AG09309 (cell line): ENCODE results near the gene SLC25A36.

ENCODE experiments used
- DNase-seq: peaks from one replicate; pipeline ENCODE4 v3.0.0-alpha.2; 2010; ENCODE audit warnings: low read depth
- H3K4me3 ChIP-seq: 2 replicates; pipeline ENCODE4 v1.5.1; 2011; ENCODE audit warnings: mild to moderate bottlenecking, low read depth, low read length, moderate library complexity; ENCODE audit not compliant: control insufficient read depth
- TF ChIP-seq, protein P1 (sequence below): IDR thresholded peaks from 2 replicates; pipeline ENCODE4 v1.5.1; 2011; ENCODE audit warnings: mild to moderate bottlenecking, low read depth, low read length, inconsistent platforms; ENCODE audit not compliant: insufficient read depth, control insufficient read depth; ENCODE audit errors: missing control alignments

Gene SLC25A36, protein sequence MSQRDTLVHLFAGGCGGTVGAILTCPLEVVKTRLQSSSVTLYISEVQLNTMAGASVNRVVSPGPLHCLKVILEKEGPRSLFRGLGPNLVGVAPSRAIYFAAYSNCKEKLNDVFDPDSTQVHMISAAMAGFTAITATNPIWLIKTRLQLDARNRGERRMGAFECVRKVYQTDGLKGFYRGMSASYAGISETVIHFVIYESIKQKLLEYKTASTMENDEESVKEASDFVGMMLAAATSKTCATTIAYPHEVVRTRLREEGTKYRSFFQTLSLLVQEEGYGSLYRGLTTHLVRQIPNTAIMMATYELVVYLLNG

DNA sequence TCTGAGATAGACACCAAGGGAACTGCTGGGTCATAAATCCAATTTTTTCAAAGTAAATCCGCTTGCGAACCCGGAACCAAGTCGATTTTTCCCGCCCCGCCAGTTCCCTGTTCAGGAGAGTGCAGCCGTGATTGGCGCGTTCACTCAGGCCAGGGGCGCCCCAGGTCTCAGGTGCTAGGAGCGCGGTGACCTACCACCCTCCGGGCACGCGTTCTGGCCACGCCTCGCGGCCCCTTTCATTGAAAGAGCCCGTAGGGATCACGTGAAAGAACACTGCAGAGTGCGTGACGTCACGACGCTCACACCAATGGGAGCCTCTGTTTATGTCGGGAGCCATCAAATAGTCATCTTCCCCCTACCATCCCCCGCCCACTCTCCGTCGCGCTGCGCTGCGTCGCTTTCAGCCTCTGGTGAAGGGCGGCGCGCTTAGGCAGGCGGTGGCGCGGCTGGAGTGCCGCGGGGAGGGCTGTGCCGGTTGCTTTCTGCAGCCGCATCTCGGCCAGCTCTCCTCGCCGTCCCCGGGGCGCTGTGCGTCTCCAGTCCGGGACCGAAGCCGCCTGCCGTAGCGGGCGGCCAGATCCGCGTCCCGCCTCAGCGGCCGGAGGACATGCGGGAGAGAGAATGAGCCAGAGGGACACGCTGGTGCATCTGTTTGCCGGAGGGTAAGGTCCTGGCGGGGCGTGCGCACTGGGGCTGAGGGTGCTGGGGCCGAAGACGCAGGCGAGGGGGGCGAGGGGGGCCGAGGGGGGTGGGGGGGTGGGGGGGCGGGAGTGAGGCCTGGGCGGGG lies at the start of gene SLC25A36:
Gene SLC25A36, plus strand, starts transcription at position 403 of the 787 bp plus-strand sequence. Its CDS starts 219 bp downstream, at position 622.
- TF ChIP-seq, protein P1, sequence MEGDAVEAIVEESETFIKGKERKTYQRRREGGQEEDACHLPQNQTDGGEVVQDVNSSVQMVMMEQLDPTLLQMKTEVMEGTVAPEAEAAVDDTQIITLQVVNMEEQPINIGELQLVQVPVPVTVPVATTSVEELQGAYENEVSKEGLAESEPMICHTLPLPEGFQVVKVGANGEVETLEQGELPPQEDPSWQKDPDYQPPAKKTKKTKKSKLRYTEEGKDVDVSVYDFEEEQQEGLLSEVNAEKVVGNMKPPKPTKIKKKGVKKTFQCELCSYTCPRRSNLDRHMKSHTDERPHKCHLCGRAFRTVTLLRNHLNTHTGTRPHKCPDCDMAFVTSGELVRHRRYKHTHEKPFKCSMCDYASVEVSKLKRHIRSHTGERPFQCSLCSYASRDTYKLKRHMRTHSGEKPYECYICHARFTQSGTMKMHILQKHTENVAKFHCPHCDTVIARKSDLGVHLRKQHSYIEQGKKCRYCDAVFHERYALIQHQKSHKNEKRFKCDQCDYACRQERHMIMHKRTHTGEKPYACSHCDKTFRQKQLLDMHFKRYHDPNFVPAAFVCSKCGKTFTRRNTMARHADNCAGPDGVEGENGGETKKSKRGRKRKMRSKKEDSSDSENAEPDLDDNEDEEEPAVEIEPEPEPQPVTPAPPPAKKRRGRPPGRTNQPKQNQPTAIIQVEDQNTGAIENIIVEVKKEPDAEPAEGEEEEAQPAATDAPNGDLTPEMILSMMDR, result no peak
- DNase-seq, result peak; percentile 82
- peak within 1 kb of the TSS; percentile 96 for H3K4me3 ChIP-seq

DNA sequence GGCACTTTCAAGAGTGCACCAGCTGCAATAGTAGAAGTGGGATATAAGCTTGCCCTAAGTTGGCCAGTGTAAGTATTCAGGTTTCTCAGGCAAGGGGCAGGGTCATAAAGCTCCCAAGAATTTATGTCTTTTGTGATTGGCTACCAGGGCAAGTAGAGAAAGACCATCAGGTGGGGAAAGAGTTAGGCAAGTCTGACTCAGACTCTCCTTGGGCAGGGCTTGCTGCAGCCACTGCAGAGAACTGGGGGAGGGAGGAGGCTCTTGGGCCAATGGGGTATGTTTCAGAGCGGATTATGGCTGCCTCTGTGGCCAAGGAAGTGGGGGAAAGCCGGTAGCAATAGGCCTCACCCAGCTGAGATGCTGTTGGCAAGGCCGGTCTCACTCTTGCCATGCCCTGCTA lies 44.6 kb upstream of the SLC25A36 start:
- TF ChIP-seq, protein P1, result no peak
- H3K4me3 ChIP-seq, result no peak overlapping the region
- DNase-seq, result no peak

DNA sequence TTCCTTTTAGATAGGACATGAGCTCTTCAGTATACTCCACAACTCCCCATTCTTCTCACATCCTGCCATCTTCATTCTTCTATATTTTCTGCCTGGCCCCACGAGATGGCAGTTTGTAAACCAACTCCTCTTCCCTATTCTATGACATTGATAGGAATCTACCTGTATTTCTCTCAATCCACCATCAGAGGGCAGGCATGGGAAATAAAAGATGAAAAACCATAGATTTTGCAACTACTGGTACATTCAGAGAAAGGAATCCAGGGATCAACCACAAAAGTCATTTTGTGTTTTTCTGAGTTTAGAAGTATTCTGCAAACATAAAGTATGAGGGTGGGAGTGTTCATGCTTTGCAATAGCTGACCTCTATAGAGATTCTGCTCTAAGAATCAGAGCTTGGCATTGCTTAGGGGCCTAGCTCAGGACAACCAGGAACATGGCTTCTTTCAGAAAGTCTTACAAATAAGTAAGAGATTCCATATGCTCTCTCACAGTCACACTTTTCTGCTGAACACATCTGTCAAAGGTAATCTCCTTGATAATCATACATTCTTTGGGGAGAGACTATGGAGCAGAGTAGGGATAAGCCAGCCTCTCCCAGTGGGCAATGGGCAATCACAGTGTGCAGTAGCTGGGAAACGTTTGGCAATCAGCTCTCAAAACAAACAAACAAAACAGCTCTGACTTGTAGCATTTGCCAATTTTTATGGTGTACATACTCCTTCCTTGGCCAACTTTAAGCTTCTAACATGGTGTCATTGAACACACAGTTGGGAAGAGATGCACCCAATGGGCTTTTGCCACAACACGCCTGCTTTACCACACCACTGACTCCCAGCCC lies 43.1 kb upstream of the SLC25A36 start:
- DNase-seq, result peak; percentile 78
- TF ChIP-seq, protein P1, result peak; percentile 63
- H3K4me3 ChIP-seq, result no peak overlapping the region

DNA sequence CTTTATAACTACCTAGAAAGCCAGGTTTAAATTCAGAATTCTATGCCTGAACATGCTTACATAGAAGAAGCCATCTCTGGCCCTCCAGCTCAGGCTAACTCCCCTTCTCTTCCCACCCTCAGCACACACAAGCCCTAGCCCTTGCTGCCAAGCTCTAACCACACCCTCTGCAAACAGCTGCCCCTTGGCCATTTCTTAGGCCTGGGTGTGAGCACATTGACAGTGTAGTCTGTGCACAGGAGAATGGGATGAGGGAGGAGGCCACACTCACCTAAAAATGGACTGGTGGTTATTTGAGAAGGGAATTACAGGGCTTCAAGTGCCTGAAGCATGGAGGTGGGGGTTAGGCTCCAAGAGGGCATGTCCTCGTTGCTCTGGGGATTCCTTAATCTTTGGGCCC lies 42.3 kb upstream of the SLC25A36 start:
- no peak overlapping the region for H3K4me3 ChIP-seq
- DNase-seq, result no peak
- TF ChIP-seq, protein P1, result no peak

DNA sequence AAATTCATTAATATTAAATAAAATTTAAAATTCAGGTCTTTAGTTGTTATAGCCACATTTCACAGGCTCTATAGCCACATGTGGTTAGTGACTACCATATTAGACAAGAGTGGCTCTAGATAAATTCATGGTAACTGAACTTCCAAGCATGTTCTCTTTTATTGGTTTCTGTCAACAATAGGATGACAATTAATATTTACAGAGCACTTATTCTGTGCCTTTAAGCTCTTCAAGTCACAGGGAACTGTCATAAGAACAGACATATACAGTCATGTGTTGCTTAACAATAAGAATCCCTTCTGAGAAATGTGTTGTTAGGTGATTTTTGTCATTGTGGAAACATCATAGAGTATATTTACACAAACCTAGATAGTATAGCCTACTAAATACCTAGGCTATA lies 38.8 kb upstream of the SLC25A36 start:
- DNase-seq, result no peak
- no peak overlapping the region for H3K4me3 ChIP-seq
- TF ChIP-seq, protein P1, result no peak

DNA sequence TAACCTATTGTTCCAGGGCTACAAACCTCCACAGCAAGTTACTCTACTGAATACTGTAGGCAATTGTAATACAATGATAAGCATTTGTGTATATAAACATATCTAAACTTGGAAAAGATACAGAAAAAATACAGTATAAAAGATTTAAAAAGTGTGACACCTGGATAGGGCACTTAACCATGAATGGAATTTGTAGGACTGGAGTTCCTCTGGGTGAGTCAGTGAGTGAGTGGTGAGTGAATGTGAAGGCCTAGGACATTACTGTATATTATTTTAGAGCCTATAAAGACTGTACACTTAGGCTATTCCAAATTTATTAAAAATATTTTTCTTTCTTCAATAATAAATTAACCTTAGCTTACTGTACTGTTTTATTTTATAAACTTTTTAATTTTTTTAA lies 38.4 kb upstream of the SLC25A36 start:
- no peak overlapping the region for H3K4me3 ChIP-seq
- TF ChIP-seq, protein P1, result no peak
- no peak for DNase-seq
